SK-N-SH treated with all-trans-retinoic acid at 6 μM for 48 hours (cell line): ENCODE measurements around the gene ZNF738.

Source experiments
- ATAC-seq: fragments of 200-7000 bp; cut with Tn5 transposase; 3 replicates; pipeline ENCODE4 v1.9.1; 2020; ENCODE audit warnings: mild to moderate bottlenecking, moderate library complexity
- ARNTL ChIP-seq: fragments of 450-650 bp; formaldehyde crosslinking; IDR thresholded peaks from 2 replicates; pipeline ENCODE4 v1.5.0; 2020; ENCODE audit warnings: low read depth, mild to moderate bottlenecking, moderate library complexity, borderline replicate concordance
- BACH2 ChIP-seq: fragments of 250-450 bp; sonication (Bioruptor Pico); IDR thresholded peaks from 2 replicates; pipeline ENCODE4 v1.9.0; 2021; ENCODE audit warnings: mild to moderate bottlenecking, borderline replicate concordance
- ESRRG ChIP-seq: fragments of 250-450 bp; sonication (Bioruptor Pico); IDR thresholded peaks from 2 replicates; pipeline ENCODE4 v1.6.1; 2021; ENCODE audit warnings: mild to moderate bottlenecking
- GLIS3 ChIP-seq: fragments of 250-450 bp; sonication (Bioruptor Pico); IDR thresholded peaks from 2 replicates; pipeline ENCODE4 v1.5.0; 2020; ENCODE audit warnings: mild to moderate bottlenecking, moderate library complexity
- OSR1 ChIP-seq: fragments of 250-450 bp; sonication (Bioruptor Pico); IDR thresholded peaks from 2 replicates; pipeline ENCODE4 v1.8.0; 2022; ENCODE audit warnings: moderate library complexity, mild to moderate bottlenecking, inconsistent platforms
- PPARA ChIP-seq: fragments of 250-450 bp; sonication (Bioruptor Pico); IDR thresholded peaks from 2 replicates; pipeline ENCODE4 v1.5.0; 2020; ENCODE audit warnings: mild to moderate bottlenecking, borderline replicate concordance
- RARB ChIP-seq: fragments of 250-450 bp; sonication (Bioruptor Pico); IDR thresholded peaks from 2 replicates; pipeline ENCODE4 v1.8.0; 2021; ENCODE audit warnings: mild to moderate bottlenecking, moderate library complexity
- TCF4 ChIP-seq: fragments of 250-450 bp; sonication (Bioruptor Pico); IDR thresholded peaks from 2 replicates; pipeline ENCODE4 v1.8.0; 2021; ENCODE audit warnings: mild to moderate bottlenecking, moderate library complexity, borderline replicate concordance
- TOX ChIP-seq: fragments of 250-450 bp; sonication (Bioruptor Pico); IDR thresholded peaks from 2 replicates; pipeline ENCODE4 v1.8.0; 2021; ENCODE audit warnings: mild to moderate bottlenecking, moderate library complexity, borderline replicate concordance
- ZC3H10 ChIP-seq: fragments of 250-450 bp; sonication (Bioruptor Pico); IDR thresholded peaks from 2 replicates; pipeline ENCODE4 v1.5.1; 2021; ENCODE audit warnings: mild to moderate bottlenecking, moderate library complexity
- ZFP30 ChIP-seq: fragments of 450-650 bp; formaldehyde crosslinking; IDR thresholded peaks from 2 replicates; pipeline ENCODE4 v1.5.0; 2022; ENCODE audit warnings: mild to moderate bottlenecking, moderate library complexity
- ZNF565 ChIP-seq: fragments of 450-650 bp; formaldehyde crosslinking; conservative IDR thresholded peaks from 2 replicates; pipeline ENCODE4 v1.5.0; 2020; ENCODE audit warnings: low read depth, mild to moderate bottlenecking, moderate library complexity
- ZNF8 ChIP-seq: fragments of 450-650 bp; formaldehyde crosslinking; IDR thresholded peaks from 2 replicates; pipeline ENCODE4 v1.5.0; 2020; ENCODE audit warnings: mild to moderate bottlenecking, moderate library complexity
- TF ChIP-seq, protein P1 (sequence below): fragments of 250-450 bp; sonication (Bioruptor Pico); IDR thresholded peaks from 2 replicates; pipeline ENCODE4 v1.5.0; 2020; ENCODE audit warnings: mild to moderate bottlenecking, moderate library complexity
- TF ChIP-seq, protein P2 (sequence below): fragments of 250-450 bp; sonication (Bioruptor Pico); IDR thresholded peaks from 2 replicates; pipeline ENCODE4 v1.8.0; 2021; ENCODE audit warnings: low read depth, mild to moderate bottlenecking, moderate library complexity, borderline replicate concordance
- TF ChIP-seq, protein P3 (sequence below): fragments of 250-450 bp; sonication (Bioruptor Pico); IDR thresholded peaks from 2 replicates; pipeline ENCODE4 v1.8.0; 2020; ENCODE audit warnings: mild to moderate bottlenecking, moderate library complexity, borderline replicate concordance
- TF ChIP-seq, protein P4 (sequence below): fragments of 250-450 bp; sonication (Bioruptor Pico); IDR thresholded peaks from 2 replicates; pipeline ENCODE4 v1.5.1; 2020; ENCODE audit warnings: low read depth, mild to moderate bottlenecking, moderate library complexity
- TF ChIP-seq, protein P5 (sequence below): fragments of 250-450 bp; sonication (Bioruptor Pico); IDR thresholded peaks from 2 replicates; pipeline ENCODE4 v1.5.1; 2021; ENCODE audit warnings: mild to moderate bottlenecking, moderate library complexity

ZNF738 gene

DNA sequence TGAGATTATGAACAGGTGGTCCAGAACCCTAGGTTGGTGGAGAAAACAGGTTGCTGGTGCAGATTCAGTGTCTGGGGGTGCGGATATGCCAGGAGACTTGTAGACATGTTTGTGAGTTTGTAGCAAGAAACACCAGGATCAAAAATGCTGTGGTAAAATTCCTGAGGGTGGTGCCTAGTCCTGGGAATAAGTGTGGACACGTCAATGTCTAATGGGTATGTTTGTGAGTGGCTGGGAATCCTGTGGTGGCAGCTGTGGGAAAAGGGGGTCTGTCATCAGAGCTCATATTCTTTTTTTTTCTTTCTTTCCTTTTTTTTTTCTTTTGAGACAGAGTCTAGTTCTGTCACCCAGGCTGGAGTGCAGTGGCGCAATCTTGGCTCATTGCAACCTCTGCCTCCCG is 36.8 kb upstream of the ZNF738 start:
- TF ChIP-seq, protein P1, sequence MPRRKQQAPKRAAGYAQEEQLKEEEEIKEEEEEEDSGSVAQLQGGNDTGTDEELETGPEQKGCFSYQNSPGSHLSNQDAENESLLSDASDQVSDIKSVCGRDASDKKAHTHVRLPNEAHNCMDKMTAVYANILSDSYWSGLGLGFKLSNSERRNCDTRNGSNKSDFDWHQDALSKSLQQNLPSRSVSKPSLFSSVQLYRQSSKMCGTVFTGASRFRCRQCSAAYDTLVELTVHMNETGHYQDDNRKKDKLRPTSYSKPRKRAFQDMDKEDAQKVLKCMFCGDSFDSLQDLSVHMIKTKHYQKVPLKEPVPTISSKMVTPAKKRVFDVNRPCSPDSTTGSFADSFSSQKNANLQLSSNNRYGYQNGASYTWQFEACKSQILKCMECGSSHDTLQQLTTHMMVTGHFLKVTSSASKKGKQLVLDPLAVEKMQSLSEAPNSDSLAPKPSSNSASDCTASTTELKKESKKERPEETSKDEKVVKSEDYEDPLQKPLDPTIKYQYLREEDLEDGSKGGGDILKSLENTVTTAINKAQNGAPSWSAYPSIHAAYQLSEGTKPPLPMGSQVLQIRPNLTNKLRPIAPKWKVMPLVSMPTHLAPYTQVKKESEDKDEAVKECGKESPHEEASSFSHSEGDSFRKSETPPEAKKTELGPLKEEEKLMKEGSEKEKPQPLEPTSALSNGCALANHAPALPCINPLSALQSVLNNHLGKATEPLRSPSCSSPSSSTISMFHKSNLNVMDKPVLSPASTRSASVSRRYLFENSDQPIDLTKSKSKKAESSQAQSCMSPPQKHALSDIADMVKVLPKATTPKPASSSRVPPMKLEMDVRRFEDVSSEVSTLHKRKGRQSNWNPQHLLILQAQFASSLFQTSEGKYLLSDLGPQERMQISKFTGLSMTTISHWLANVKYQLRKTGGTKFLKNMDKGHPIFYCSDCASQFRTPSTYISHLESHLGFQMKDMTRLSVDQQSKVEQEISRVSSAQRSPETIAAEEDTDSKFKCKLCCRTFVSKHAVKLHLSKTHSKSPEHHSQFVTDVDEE (CRISPR knock-in tag) = no peak
- no peak for TF ChIP-seq TCF4 (CRISPR knock-in tag)
- no peak for TF ChIP-seq GLIS3 (CRISPR knock-in tag)
- TF ChIP-seq, protein P2, sequence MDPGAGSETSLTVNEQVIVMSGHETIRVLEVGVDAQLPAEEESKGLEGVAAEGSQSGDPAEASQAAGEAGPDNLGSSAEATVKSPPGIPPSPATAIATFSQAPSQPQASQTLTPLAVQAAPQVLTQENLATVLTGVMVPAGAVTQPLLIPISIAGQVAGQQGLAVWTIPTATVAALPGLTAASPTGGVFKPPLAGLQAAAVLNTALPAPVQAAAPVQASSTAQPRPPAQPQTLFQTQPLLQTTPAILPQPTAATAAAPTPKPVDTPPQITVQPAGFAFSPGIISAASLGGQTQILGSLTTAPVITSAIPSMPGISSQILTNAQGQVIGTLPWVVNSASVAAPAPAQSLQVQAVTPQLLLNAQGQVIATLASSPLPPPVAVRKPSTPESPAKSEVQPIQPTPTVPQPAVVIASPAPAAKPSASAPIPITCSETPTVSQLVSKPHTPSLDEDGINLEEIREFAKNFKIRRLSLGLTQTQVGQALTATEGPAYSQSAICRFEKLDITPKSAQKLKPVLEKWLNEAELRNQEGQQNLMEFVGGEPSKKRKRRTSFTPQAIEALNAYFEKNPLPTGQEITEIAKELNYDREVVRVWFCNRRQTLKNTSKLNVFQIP (CRISPR knock-in tag) = no peak
- ATAC-seq = no peak

DNA sequence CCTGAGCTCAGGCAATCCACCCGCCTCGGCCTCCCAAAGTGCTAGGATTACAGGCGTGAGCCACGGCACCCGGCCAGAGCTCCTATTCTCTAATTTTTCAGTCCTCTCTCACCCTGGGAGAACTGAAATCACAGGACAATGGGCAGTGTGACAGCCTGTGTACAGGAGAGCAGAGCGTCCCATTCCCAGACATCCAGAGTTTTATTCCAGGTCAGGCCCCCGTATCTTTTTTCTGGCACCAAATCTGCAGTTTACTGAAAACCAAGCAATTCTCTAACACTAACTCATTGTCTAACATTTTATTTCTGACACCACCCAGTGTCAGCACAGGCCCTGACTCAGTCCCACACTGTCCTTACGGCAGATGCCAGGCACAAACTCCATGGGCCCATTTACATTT is 36.3 kb upstream of the ZNF738 start:
- ATAC-seq = no peak
- TF ChIP-seq OSR1 (CRISPR knock-in tag) = no peak
- no peak for TF ChIP-seq ARNTL
- TF ChIP-seq, protein P3, sequence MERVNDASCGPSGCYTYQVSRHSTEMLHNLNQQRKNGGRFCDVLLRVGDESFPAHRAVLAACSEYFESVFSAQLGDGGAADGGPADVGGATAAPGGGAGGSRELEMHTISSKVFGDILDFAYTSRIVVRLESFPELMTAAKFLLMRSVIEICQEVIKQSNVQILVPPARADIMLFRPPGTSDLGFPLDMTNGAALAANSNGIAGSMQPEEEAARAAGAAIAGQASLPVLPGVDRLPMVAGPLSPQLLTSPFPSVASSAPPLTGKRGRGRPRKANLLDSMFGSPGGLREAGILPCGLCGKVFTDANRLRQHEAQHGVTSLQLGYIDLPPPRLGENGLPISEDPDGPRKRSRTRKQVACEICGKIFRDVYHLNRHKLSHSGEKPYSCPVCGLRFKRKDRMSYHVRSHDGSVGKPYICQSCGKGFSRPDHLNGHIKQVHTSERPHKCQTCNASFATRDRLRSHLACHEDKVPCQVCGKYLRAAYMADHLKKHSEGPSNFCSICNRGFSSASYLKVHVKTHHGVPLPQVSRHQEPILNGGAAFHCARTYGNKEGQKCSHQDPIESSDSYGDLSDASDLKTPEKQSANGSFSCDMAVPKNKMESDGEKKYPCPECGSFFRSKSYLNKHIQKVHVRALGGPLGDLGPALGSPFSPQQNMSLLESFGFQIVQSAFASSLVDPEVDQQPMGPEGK (CRISPR knock-in tag) = no peak
- TF ChIP-seq, protein P4, sequence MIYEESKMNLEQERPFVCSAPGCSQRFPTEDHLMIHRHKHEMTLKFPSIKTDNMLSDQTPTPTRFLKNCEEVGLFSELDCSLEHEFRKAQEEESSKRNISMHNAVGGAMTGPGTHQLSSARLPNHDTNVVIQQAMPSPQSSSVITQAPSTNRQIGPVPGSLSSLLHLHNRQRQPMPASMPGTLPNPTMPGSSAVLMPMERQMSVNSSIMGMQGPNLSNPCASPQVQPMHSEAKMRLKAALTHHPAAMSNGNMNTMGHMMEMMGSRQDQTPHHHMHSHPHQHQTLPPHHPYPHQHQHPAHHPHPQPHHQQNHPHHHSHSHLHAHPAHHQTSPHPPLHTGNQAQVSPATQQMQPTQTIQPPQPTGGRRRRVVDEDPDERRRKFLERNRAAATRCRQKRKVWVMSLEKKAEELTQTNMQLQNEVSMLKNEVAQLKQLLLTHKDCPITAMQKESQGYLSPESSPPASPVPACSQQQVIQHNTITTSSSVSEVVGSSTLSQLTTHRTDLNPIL = no peak
- TF ChIP-seq ESRRG (CRISPR knock-in tag) = no peak
- no peak for TF ChIP-seq PPARA (CRISPR knock-in tag)
- no peak for TF ChIP-seq ZNF8 (CRISPR knock-in tag)

DNA sequence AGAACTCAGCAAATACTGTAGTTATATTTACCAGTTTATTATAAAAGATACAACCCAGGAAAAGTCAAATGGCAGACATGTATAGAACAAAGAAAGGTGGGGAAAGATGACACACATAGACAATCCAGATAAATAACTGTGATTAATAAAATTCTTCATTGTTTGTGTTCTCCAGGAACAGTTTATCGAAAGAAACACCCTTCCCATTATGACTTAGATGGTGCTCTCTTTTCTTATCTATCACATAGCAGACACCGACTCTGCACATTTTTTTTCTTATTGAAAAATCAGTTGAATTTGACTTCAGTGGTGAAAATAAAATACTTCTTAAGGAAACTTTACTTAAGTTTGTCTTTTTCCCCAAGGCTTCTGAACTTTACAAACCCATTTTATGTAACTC is 35.8 kb upstream of the ZNF738 start:
- no peak for TF ChIP-seq RARB (CRISPR knock-in tag)
- no peak for TF ChIP-seq ZFP30 (CRISPR knock-in tag)
- no peak for ATAC-seq

DNA sequence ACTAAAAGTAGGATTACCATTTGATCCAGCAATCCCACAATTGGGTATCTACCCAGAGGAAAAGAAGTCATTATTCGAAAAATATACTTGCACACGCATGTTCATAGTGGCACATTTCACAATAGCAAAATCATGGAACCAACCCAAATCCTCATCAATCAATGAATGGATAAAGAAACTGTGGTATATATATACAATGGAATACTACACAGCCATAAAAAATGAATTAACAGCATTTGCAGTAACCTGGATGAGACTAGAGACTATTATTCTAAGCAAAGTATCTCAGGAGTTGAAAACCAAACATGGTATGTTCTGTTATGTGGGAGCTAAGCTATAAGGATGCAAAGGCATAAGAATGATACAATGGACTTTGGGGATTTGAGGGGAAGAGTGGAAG is 32.6 kb upstream of the ZNF738 start:
- TF ChIP-seq ESRRG (CRISPR knock-in tag) (no peak), ZNF8 (CRISPR knock-in tag) (peak; percentile 94)
- TF ChIP-seq, all 23 proteins: peak for 1
- ATAC-seq = no peak

DNA sequence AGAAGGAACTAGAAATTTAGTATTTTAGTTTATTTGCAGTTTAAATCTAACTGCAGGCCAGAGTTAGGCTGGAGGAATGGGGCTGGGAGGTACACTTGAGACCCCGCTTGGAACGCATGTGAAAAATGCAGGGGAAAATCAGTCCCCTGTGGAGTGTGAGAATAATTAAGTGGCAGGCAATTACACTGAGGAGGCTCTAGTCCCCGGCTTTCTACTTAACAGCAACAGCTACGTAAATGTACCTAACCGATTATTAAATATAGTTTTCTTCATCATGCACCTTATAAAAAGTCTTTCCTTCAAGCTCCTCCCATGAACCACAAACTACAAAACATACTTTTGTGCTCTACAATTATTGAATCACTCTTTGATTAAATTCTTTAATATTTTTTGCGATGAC is 30.4 kb upstream of the ZNF738 start:
- TF ChIP-seq BACH2 (CRISPR knock-in tag) (no peak), PPARA (CRISPR knock-in tag) (no peak), ZC3H10 (no peak), ZNF565 (CRISPR knock-in tag) (no peak), TOX (CRISPR knock-in tag) (no peak), OSR1 (CRISPR knock-in tag) (no peak)
- TF ChIP-seq, protein P2 (CRISPR knock-in tag) = no peak
- TF ChIP-seq, protein P4 = no peak
- TF ChIP-seq, protein P5, sequence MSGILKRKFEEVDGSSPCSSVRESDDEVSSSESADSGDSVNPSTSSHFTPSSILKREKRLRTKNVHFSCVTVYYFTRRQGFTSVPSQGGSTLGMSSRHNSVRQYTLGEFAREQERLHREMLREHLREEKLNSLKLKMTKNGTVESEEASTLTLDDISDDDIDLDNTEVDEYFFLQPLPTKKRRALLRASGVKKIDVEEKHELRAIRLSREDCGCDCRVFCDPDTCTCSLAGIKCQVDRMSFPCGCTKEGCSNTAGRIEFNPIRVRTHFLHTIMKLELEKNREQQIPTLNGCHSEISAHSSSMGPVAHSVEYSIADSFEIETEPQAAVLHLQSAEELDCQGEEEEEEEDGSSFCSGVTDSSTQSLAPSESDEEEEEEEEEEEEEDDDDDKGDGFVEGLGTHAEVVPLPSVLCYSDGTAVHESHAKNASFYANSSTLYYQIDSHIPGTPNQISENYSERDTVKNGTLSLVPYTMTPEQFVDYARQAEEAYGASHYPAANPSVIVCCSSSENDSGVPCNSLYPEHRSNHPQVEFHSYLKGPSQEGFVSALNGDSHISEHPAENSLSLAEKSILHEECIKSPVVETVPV (CRISPR knock-in tag) = no peak
- ATAC-seq = peak; percentile 23
